Dermis blood vessel endothelial cell (primary cell): Measurements from ENCODE around the gene CSGALNACT2. TPM values are rescaled to one million over a fixed set of nuclear protein-coding genes. Genes with fewer than 3 reads are reported as not detected.
"Not testable (repeated sequence)": the region's sequence is repeated elsewhere in the genome, so short reads cannot be mapped to it uniquely, and the experiment has no call there.

Experiments
- DNase-seq: peaks from one replicate; pipeline ENCODE4 v3.0.0; 2010
- total RNA-seq: library from RNA; depleted of rRNA; stranded (reverse); fragments of >200 nt; gene quantifications from 2 replicates; pipeline ENCODE4 v1.2.3, GENCODE V29; 2014

Gene CSGALNACT2, protein sequence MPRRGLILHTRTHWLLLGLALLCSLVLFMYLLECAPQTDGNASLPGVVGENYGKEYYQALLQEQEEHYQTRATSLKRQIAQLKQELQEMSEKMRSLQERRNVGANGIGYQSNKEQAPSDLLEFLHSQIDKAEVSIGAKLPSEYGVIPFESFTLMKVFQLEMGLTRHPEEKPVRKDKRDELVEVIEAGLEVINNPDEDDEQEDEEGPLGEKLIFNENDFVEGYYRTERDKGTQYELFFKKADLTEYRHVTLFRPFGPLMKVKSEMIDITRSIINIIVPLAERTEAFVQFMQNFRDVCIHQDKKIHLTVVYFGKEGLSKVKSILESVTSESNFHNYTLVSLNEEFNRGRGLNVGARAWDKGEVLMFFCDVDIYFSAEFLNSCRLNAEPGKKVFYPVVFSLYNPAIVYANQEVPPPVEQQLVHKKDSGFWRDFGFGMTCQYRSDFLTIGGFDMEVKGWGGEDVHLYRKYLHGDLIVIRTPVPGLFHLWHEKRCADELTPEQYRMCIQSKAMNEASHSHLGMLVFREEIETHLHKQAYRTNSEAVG
- 10.2 and 11.7 TPM in 2 replicates for total RNA-seq

- DNase-seq = peak; percentile 83
Measured at GRCh38 chr10:43138021-43138756, at the start of gene CSGALNACT2. Gene CSGALNACT2, plus strand, starts transcription at chr10:43138445. Its CDS starts 16,705 bp downstream, at chr10:43155150.

- DNase-seq = no peak
Measured at GRCh38 chr10:43089519-43089918, 48.7 kb upstream of the CSGALNACT2 start.

DNA sequence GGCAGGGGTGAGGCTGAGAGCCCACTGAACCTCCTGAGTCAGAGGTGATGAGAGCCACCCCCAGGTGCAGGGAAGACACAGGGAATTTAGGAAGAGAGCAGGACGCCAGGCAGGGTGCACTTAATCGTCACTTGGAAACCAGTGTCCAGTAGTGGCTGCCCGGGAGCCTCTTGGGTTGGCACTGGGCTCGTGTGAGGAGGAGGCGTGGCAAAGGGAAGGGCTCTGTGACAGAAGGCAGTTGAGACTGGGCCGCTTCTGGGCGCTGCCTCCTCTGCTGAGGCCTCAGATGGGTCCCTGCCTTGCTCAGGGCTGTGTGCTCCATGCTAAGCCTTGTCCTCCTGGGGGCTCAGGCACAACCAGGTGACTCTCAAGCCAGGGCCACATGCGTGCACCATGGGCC, 48.1 kb upstream of the CSGALNACT2 start:
- DNase-seq = no peak

DNA sequence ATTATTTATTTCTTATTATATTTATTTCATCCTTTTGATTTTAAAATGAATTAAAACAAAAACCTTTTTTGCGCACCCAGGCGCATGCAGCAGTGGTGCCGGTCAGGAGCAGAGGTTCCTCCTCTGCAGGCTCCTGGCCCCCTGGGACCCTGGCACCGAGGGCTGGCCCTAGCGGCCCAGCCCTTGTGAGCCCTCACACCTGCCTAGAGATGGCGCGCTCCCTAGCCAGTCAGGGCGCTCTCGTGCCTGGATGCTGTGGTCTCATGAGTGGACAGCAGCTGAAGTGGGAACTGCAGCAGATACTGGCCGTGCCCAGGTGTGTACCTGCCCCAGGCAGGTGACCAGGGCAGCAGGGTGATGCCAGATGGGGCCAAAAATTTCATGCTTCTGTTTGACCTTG, 47.6 kb upstream of the CSGALNACT2 start:
- no peak for DNase-seq

DNA sequence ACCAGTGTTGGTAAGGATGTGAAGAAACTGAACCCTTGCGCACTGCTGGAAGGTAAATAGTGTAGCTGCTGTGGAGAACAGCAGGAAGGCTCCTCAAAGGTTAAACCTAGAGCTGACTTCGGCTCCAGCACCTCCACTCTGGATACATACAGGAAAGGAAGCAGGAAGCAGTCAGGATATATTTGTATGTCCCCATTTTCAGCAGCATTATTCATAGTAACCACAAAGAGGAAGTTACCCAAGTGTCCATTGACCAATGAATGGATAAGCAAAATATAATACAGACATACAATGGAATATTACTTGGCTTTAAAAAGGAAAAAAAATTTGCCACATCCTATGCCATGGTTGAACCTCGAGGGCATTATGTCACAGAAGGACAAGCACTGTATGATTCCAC, 46.4 kb upstream of the CSGALNACT2 start:
- no peak for DNase-seq

GRCh38 chr10:43093423-43094076, 44.7 kb upstream of the CSGALNACT2 start:
- DNase-seq = no peak

- DNase-seq = no peak
Measured at GRCh38 chr10:43094085-43094484, 44.2 kb upstream of the CSGALNACT2 start.

DNA sequence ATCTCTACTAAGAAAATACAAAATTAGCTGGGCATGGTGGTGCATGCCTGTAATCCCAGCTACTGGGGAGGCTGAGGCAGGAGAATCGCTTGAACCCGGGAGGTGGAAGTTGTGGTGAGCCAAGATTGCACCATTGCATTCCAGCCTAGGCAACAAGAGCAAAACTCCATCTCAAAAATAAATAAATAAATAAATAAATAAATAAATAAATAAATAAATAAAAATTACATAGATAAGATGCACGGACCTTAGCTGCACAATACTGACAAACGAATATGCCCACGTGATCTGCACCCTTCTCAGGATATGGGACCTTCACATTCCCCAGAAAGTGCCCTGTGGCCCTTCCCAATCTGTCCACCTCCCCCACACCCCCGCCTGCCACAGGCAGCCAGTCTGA, 38.9 kb upstream of the CSGALNACT2 start:
- not testable (repeated sequence) for DNase-seq

GRCh38 chr10:43099928-43100327, 38.3 kb upstream of the CSGALNACT2 start:
- DNase-seq = no peak

DNA sequence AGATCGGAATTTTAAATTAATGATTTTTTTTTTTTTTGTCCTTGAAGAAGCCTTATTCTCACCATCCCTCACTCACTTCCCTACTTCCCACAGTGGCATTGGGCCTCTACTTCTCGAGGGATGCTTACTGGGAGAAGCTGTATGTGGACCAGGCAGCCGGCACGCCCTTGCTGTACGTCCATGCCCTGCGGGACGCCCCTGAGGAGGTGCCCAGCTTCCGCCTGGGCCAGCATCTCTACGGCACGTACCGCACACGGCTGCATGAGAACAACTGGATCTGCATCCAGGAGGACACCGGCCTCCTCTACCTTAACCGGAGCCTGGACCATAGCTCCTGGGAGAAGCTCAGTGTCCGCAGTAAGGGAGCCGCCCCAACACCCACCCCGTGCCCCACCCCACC, 37.9 kb upstream of the CSGALNACT2 start:
- no peak for DNase-seq

- no peak for DNase-seq
Measured at GRCh38 chr10:43102063-43102828, 36.0 kb upstream of the CSGALNACT2 start.

DNA sequence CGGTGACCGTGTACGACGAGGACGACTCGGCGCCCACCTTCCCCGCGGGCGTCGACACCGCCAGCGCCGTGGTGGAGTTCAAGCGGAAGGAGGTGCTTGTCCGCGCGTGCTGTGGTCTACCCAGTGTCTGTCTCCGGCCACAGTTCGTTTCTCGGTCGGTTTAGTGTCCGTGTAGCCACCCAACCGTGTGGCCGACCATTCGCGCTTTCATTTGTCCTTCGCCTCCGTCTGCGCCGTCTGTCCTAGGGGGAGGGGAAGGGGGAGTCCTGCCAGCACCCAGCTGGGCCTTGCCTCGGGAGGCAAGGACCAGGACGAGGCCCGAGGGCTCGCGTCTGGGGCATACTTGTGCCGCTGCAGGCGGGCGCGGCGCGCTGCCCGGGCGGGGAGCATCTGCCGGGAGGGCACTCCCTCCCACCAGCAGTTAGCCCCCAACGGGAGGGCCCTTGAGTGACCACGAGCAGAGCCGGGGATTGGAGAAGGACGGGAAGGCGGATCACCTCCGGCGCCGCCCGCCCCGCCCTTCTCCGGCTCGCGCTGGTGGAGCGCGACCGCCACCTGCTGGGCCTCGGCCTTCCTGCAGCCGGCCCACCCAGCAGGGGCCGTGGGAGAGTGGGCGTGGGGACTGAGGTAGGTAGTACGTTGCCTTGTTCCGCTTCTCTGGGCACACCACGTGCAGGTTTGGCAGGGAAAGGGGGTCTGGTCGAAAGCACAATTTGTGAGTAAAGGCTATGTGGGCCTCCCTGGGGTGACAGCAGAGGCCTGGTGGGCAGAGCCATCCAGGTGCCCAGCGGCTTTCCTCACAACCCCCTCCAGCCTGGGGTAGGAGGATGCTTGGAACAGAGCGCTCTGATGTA, 32.9 kb upstream of the CSGALNACT2 start:
- DNase-seq = peak; percentile 74

DNA sequence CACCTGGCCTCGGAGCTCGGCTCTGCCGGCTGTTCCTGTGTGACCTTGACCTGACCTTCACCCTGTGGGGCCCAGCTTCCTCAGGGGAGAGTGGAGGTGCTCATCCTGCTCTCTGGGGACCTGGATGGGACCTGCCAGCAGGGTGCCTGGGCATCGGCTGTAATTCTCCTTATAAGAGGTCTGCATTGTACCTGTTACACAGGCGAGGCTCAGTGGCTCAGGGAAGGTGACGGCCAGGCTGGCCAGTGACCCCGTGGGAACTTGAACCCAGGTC, 32.4 kb upstream of the CSGALNACT2 start:
- no peak for DNase-seq

DNA sequence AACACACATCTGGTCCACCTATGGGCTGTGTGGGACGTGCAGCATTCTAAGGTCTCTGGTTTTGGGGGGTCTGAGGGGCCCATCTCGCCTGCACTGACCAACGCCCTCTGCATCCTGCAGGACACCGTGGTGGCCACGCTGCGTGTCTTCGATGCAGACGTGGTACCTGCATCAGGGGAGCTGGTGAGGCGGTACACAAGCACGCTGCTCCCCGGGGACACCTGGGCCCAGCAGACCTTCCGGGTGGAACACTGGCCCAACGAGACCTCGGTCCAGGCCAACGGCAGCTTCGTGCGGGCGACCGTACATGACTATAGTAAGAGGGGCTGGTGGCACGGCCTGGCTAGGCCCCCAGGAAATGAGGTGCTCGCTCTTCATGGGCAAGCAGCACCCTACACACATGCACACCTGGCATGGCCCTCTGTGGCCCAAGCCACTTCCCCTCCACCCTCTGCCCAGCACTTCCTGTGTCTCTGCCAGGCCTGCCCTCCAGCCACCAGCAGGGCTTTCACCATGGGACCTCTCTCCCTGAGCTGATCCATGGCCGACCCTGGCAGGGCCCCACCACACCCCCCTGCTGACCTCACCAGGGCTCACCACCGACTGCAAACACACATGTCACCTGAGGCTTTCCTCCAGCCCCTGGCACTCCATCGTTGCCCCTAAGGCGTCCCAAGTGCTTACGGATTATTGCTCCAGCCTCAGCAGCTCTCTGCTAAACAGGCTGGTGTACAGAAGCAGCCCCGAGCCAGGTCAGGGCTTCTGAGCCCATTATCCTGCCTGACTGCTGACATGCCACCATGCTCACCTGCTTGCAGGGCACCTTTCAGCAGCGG, 31.8 kb upstream of the CSGALNACT2 start:
- no peak for DNase-seq

DNA sequence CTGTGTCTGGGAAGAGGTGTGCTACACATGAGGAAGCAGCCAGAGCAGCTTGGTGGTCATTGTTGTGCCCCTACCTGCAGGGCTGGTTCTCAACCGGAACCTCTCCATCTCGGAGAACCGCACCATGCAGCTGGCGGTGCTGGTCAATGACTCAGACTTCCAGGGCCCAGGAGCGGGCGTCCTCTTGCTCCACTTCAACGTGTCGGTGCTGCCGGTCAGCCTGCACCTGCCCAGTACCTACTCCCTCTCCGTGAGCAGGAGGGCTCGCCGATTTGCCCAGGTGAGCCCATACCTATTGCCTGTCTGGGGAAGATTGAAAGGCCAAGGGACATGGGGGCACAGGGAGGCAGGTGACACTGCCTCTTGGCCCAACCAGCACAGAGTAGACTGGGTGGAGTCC, 29.3 kb upstream of the CSGALNACT2 start:
- DNase-seq = no peak

DNA sequence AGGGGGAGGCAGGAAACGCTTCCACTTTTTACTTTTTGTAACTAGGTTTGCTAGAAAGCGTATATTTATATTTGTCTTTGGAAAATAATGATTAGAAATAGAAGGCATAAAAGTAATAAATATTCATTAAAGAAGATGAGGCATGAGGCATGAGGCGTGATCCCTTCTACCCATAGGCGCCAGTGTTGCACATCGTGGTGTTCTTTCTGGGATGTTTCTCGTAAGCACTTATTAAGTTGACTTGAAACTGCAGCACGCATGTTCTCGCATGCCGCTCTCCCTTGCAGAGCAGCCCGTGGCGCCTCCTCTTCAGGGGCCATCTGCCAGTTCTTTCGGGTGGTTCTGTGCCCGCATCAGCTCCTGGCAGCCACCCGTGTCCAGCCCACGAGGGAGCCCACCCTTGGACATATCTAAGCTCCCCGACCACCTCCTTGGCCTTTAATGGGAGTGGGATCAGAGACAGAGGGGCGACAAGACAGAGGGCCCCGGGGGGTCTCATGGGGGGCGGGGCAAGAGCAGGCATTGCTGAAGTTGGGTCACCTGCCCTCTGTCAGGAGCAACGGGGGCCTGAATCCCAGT, 28.5 kb upstream of the CSGALNACT2 start:
- no peak for DNase-seq

- DNase-seq = no peak
Measured at GRCh38 chr10:43110338-43111071, 27.7 kb upstream of the CSGALNACT2 start.

GRCh38 chr10:43111101-43111500, 27.1 kb upstream of the CSGALNACT2 start:
- DNase-seq = no peak

- DNase-seq = no peak
Measured at GRCh38 chr10:43111921-43112607, 26.2 kb upstream of the CSGALNACT2 start.
